ENCODE results near the gene PNPLA6. TPM values are rescaled to one million over a fixed set of nuclear protein-coding genes. Genes with fewer than 3 reads are reported as not detected.

Gene PNPLA6
- total and polyA plus RNA-seq, 2 of the 13 experiments (the other 11 are each of a cell fraction or from before 2014, with no cell fraction given) = 24.9 to 28.2 TPM

GRCh38 chr19:7522072-7522922 is 13.2 kb upstream of the PNPLA6 start, which contains the start of gene MCOLN1 (continued):
- TF ChIP-seq CSRNP1 (CRISPR knock-in tag; IDR thresholded peaks at IDR 0.05) (peak; percentile 68; the same call in 1 of the 2 replicates), ZBTB42 (CRISPR knock-in tag; IDR thresholded peaks at IDR 0.05) (no peak), ZBTB21 (CRISPR knock-in tag; IDR thresholded peaks at IDR 0.05) (no peak), RFX1 (IDR thresholded peaks at IDR 0.05) (no peak), ZNF33B (CRISPR knock-in tag; IDR thresholded peaks at IDR 0.05) (no peak), SETDB1 (CRISPR knock-in tag; IDR thresholded peaks at IDR 0.05; ENCODE audit: borderline replicate concordance) (no peak), ZMYM3 (CRISPR knock-in tag; IDR thresholded peaks at IDR 0.05) (peak; percentile 94), ZNF562 (CRISPR knock-in tag; IDR thresholded peaks at IDR 0.05; ENCODE audit: borderline replicate concordance) (no peak), TBP (CRISPR knock-in tag; IDR thresholded peaks at IDR 0.05) (no peak), ZNF646 (CRISPR knock-in tag; IDR thresholded peaks at IDR 0.05) (no peak), IKZF4 (CRISPR knock-in tag; IDR thresholded peaks at IDR 0.05; ENCODE audit: borderline replicate concordance, low read depth, not compliant biosample characterization) (peak; percentile 33), ZNF256 (CRISPR knock-in tag; conservative IDR thresholded peaks at IDR 0.05) (no peak), ELF4 (CRISPR knock-in tag; IDR thresholded peaks at IDR 0.05; ENCODE audit: borderline replicate concordance) (no peak)
- TF ChIP-seq, protein P1, sequence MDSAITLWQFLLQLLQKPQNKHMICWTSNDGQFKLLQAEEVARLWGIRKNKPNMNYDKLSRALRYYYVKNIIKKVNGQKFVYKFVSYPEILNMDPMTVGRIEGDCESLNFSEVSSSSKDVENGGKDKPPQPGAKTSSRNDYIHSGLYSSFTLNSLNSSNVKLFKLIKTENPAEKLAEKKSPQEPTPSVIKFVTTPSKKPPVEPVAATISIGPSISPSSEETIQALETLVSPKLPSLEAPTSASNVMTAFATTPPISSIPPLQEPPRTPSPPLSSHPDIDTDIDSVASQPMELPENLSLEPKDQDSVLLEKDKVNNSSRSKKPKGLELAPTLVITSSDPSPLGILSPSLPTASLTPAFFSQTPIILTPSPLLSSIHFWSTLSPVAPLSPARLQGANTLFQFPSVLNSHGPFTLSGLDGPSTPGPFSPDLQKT (CRISPR knock-in tag; IDR thresholded peaks at IDR 0.05; ENCODE audit: borderline replicate concordance) = 0 out of 2 replicates have a peak, but pooled peaks have one; percentile 25
- TF ChIP-seq, protein P2, sequence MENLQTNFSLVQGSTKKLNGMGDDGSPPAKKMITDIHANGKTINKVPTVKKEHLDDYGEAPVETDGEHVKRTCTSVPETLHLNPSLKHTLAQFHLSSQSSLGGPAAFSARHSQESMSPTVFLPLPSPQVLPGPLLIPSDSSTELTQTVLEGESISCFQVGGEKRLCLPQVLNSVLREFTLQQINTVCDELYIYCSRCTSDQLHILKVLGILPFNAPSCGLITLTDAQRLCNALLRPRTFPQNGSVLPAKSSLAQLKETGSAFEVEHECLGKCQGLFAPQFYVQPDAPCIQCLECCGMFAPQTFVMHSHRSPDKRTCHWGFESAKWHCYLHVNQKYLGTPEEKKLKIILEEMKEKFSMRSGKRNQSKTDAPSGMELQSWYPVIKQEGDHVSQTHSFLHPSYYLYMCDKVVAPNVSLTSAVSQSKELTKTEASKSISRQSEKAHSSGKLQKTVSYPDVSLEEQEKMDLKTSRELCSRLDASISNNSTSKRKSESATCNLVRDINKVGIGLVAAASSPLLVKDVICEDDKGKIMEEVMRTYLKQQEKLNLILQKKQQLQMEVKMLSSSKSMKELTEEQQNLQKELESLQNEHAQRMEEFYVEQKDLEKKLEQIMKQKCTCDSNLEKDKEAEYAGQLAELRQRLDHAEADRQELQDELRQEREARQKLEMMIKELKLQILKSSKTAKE (CRISPR knock-in tag; IDR thresholded peaks at IDR 0.05; ENCODE audit: borderline replicate concordance) = no peak; the same call in 1 of the 2 replicates

Measured in HepG2 (cell line).